HG03432 (cell line): Measurements from ENCODE around the gene MYRIP.

Source experiments
- ATAC-seq: cut with Tn5 transposase; IDR thresholded peaks from one replicate; pipeline ENCODE4 v1.9.1; 2021; ENCODE audit warnings: mild to moderate bottlenecking, moderate library complexity; ENCODE audit not compliant: unreplicated experiment

MYRIP gene

DNA sequence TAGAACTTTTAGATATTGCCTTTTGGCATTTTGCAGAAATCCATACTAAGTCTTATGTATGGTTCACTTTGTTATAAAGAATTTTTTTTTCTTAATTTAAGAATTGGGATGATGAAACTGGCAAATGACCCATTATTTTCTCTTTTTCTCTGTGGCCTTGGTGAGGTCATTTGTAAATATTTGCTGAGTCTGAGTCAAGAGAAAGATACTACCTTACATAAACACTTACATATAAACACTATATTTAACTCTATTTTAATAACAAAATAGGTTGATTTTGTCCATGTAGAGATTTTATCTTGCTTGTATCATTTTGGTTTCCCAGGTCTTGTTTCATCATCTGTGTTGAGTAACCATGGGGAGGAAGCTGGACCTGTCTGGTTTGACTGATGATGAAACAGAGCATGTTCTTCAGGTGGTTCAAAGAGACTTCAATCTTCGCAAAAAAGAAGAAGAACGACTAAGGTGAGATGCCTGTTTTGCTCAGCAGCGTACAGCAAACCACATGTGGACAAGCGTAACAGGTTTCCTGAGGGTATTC lies 91.1 kb downstream of the MYRIP start:
- ATAC-seq, result no peak

DNA sequence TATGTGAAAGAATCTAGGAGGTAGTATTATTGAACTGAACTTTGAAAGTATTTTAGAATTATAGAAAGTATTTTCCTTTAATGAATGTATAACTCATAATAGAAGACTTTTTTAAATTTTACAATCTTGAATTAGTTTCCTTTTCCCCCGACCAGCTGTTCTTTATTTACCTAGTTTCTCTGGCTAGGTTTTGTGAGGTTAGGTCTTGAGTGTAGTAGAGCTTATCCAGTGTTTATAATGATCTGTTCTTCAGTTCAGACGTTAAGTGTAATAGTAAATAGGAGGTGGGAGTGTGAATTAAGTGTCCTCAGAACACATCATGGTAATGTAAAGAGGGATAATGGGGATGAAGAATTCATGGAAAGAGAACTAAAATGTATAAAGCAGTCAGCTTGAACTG lies 93.8 kb downstream of the MYRIP start:
- no peak for ATAC-seq

DNA sequence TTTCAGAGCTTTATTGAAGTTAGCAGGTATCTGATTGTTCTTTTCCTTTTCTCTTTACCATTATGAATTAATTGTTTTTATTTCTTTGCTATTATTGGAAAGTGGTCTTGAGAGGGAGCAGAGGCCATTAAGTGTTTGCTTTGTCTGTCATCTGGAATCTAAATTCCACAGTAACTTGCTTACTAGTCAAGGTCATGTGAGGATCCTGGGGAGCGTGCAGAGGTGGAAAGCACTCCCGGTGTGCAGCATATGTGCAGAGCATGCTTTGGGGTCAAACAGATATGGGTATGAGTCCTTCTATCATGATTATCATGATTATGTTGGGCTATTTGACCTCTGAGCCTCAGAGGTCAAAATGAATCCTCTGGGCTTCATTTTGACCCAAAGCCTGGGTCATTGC lies 96.4 kb downstream of the MYRIP start:
- ATAC-seq, result no peak

DNA sequence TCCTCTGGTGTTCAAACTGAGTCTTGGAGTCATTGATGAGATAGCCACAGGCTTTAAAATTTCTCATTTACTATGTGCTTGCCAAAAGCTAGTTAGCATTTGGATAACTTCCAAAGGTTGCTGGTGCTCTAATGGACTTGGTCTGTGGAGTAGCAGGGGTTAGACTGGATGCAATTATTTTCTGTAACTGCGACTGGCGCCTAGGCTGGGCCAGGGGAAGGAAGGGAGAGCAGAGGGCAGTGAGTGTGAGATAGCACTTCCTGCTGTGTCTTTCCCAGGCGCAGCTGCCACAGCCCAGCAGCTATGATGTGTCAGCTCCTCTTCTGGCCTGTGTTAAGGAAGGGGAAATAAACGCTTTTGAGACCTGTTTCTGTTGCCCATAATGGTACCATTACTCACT lies 98.6 kb downstream of the MYRIP start:
- no peak for ATAC-seq

DNA sequence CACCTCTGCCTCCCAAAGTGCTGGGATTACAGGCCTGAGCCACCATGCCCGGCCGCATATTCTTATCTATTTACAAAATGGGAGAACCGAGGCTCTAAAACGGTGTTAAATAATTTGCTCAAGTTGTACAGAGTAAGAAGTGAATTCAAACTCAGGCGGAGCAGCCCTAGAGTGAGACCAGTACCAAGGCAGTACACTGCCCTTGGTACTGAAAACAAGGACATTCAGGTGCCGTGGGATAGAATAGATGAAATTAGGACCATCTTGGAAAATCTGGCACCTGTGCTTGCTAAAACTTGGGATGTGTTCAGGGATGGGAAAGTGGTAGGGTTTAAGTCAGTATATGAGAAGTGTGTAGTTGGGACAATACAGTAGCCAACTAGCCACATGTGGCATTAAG lies 100.7 kb downstream of the MYRIP start:
- ATAC-seq, result no peak

DNA sequence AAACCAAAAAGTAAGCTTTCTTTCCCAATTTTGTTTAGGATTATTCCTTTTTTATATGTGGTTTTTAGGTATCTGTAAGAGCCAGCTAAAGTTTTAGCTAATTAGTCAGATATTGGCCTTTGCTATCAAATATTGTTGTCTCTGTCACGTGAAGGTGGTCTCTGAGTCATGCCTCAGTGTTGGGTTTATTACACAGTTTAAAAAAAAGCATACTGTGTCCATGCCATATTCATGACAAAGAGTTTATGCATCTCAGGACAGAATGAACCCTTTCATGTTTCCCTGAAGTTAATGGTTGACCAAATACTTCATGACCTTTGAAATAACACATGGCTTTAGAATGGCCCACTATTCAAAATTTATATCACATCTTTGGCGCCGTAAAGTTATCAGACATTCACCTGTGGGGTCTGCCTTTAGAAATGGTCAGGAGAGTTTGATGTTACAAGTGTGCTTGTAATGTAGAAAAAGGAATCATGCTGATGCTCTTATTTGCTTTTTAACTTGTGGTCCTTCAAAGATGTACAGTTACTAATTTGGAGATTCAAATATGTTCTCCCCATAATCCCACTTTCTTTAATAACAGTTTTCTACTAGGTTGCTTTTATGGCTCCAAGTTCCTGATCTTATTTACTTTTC lies 101.5 kb downstream of the MYRIP start:
- ATAC-seq, result no peak

DNA sequence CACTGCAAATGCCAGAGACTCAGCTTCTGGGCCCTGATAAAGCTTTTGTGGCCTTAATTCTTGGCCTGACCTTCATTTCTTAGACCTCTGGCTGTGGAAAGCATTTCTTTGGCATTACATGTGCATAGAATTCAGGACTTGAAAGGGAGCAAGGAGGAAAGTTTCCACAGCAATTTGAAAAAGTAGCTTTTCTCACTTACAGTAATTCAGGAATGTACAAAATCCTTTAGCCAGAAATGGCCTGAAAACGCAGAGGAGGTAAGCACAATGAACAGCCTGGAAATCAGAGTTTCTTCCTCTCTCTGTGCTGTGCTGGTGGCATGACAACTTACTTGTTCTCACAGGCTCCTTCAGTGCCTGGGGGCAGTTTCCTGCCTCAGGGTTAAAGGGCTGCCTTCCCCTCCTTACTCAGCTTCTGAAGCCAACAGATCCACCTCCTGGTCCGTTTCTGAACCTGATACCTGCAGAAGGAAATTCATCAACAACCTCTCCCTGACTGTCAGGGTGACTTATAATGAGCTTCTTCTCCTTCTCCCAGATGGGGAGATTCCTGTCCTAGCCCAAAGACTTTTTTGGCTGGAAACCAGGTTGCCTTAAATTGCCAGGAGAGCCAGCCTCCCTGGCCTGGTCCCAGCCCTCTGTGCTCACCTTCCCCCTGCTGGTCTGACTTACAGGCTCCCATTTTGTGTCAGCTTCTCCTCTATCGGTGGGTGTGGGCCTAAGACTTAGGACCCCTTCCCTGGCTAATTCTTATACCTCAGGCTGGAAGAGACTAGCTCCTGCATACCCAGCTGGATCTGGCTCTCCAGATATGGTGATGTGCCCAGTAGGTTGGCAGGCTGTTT lies 102.3 kb downstream of the MYRIP start:
- ATAC-seq, result no peak

DNA sequence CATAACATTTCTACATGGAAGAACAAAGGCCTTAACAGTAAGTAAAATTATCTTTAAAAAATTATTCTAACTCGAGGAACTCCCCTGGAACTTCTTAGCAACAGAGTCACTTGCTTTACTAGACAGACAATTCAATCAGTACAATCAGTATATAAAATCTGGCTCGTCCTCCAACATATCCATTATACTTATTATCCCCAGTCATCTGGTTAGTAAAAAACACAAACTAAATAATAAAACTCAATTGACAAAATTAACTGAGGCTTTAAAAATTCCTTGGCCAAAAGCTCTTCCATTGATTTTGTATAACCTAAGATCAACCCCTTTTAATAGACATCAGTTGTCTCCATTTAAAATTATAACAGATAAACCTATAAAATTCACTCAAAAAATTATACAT lies 105.6 kb downstream of the MYRIP start:
- no peak for ATAC-seq

DNA sequence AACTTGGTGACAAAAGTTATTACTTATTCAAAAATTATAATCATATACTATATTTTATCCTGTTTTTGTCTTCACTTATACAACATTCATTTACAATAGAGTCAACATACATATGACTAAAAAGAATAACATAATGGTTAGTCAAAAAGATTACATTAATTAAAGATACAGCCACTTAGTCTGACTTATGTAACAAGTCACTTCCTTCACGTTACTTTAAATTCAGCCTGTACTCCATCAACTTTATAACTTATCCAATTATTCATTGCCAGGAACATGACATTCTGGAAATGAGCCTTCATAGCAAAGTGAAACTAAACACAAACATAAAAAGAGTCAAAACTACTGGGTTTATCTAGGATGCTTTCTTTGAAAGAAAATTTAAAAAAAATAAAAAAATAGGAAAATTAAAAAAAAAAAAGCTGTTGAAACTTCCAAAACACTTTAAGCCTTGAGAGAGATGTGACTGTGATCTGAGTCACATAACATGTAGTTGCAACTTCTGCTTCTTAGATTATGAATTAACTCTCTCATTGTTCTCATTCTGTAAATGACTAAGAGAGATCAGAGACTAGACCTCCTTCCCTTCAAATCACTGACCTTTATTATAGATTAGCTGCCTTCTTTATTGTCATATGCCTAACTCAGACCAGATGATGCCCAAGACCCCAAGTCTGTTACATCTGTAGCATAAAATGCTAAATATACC lies 107.8 kb downstream of the MYRIP start:
- peak; percentile 87 for ATAC-seq

DNA sequence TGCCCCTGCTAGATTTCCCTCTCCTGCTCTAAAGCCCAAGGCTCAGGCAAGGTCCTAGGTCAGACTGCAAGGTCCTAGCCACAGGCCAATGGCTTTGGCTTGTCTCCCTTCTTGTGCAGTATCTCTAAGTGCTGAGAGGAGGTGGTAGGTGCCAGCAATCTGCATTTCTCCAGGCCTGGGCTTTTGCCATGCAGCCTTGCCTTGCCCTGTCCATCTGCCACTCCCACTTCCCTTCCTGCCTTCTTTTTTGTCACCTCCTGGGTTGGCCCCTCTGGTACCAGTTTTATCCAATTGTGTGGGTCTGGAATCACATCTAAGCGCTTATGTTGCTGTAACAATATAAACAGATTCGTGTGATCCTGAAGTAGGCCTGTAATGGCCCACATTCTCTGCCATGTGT lies 109.9 kb downstream of the MYRIP start:
- ATAC-seq, result no peak

DNA sequence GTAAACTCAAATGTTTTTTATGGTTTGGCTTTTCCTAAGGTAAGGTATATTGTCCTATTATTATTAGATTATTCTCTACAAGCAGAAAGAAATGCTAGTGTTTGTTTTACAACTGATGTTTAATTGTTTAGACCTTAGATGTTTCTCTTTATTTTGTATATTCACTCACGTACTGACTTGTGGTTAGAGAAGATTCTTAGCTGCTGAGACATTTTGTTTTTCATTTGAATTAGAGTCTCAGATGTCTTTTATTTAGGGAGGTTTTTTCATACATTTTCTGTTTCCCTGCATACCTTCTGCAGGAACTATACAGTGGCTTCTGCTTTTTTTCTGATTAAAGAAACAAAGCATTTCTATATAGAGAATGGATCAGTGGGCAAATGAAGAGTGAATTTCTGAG lies 110.9 kb downstream of the MYRIP start:
- ATAC-seq, result no peak

DNA sequence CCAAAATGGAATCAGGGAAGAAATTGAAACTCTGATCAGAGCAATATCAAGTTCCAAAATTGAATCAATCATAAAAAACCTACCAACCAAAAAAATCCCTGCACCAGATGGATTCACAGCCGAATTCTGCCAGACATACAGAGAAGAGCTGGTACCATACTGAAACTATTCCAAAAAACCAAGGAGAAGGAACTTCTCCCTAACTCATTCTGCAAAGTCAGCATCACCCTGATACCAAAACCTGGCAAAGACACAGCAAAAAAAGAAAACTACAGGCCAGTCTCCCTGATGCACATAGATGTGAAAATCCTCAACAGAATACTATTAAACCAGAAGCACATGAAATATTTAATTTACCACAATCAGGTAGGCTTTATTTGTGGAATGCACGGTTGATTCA lies 118.1 kb downstream of the MYRIP start:
- no peak for ATAC-seq

DNA sequence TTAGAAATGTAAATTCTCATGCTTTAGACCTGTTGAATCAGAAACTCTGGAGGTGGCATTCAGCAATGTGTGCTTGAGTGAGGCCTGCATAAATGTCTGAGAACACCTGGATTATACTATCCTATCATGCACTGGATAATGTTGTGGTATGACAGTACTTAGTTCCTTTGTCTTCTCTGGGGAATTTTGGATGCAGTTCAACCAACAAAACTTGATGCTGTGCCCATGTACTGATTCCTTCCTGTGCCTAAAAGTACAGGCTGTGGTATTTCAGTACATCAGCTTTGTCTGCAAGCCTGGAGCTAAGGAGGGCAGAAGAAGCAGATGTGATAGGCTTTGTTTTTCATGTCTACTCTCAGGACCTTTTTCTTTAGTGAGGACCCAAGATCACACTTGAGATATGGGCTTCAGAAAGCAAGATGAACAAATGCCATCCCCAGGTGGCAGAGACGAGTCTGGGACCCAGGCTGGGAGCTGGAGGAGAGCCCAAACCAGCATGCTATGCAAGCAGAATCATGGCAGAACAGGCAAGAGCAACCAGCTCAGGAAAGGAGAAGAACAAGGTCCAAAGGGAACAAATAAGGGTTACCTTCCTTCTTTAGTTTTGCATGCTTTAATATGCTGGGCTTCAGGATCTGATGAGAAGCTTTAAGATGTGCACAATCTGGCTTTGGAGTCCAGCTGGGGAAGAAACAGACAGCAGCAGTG lies 124.7 kb downstream of the MYRIP start:
- no peak for ATAC-seq

DNA sequence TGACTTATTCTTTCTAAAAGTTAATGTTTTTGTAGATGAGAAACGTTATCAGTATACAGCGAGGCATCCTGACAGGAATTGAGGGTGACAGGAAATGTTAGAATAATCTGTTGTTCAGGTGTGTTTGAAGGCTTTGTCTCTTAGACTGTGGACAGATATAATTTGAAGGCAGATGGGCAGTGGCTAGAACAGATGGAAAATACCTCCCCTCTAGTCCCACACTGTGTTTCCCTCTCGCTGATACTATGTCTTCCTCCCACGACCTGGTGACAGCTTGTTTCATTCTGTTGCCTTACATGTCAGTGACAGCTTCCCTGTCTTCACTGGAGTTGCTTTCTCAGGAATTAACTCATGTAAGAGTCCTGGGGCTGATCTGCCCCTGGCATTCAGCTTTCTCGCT lies 125.3 kb downstream of the MYRIP start:
- no peak for ATAC-seq

DNA sequence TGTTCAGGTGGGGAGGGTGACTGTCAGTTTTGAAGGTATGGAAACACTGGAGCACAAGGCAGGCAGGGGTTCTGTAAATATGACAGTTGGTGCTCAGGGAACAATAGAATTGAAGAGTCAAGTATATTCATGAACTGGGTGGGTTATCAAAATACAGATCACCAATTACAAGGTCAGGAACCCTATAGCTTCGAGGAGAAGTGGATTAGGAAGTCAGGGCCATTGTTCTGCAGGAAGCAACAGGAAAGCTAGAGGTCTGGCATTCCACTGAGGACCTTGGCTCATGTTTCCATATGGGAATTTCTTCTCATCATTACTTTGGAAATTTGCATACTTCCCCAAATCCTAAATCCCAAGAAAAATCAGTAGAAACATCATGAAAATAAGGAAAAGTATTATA lies 125.9 kb downstream of the MYRIP start:
- no peak for ATAC-seq

DNA sequence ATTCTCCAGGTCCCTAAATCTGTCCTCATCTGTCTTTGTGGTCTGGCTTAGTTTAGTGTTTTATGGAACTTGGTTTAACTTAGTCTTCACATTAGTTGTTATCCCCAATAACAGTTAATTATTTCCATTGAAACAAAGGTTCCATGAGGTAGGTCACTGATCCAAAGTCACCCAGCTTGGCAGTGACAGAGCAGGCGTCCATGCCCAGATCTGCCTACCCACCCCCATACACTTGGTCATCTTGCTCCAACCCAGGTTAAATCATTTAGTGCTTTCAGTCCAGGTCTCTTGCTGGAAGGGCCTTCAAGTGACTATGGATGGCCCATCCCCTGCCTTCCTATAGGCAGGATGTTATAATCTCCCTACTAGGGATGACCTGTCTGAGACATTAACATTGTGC lies 127.4 kb downstream of the MYRIP start:
- no peak for ATAC-seq

DNA sequence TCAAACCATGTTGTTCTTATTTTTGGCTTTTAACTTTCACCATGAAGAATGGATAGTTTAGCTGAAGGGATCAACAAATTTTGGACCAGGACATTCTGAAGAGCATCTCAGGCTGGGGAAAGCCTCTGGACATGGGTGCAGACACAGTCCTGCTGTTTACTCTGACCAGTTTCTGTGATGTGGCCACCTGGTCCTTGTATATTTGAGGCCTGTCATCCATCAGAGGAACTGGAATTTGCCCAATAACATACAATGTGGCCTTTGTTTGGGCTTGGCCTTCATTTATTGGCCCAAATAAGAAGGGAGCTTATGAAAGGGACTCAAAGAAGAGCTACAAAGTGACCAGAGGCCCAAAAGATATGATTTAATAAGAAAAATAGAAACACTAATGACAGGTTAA lies 127.9 kb downstream of the MYRIP start:
- no peak for ATAC-seq

DNA sequence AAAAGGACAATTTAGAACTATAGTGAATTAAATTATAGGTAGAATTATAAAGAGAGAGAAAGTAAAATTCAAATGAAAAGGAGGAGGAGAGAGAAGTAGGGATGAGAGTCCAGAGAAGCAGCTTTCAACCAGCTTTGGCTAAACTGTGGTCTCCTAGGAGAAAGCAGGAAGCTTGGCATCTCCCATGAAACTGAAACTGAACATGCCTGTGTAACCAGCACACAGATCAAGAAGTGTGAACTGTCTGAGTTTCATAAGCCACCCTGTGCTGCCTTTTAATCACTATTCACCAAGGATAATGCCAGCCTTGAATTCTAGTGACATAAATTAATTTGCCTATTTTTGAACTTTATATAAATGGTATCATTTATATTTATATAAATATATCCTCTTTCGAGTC lies 128.5 kb downstream of the MYRIP start:
- ATAC-seq, result peak; percentile 81

DNA sequence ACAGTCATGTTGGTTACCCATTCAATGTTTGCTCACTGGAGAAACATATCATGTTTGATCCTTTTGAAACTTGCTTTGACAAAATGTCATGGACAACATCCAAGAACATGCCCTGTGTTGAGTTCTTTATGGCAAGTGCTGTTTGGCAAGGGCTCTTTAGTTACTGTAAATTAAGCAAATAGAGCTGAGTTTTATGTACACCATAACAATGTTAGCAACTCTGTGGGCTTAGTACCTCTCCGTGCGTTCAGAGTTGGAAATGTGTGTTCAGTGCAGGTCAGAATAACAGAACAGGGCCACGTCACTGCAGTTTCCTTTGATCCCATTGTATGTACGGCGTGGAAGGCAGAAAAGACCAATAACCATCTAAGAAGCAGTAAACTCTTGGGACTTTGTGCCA lies 132.5 kb downstream of the MYRIP start:
- no peak for ATAC-seq

DNA sequence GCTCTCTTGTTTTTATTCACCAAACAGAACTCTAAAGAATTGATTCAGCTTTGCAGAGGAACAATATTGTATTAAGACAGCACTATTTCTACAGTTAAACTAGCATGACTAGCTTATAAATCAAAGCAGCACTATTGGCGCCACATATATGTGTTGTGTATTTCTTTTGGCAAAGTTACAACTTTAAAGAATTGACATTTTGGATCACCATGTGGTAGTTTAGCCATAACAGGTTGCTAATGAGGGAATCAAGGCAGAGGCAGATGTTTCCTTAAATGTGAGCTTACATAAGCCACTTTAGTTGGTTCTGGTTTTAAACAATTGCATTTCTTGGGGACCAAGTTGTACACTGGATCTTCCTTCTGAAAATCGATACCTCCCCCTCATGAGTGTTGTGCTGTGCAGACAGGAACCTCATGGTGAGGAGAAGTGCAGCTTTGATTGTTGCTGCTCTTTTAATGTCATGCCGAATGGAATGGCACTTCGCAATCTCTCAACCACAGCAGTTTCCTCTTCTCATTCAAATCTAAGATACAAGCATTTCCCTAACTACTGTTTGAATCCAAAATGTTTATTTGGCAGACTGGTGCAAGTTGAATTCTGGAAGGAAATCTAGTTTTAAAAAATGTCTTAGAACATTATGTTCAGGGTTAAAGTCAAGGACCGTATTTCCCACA lies 151.2 kb downstream of the MYRIP start:
- no peak for ATAC-seq

DNA sequence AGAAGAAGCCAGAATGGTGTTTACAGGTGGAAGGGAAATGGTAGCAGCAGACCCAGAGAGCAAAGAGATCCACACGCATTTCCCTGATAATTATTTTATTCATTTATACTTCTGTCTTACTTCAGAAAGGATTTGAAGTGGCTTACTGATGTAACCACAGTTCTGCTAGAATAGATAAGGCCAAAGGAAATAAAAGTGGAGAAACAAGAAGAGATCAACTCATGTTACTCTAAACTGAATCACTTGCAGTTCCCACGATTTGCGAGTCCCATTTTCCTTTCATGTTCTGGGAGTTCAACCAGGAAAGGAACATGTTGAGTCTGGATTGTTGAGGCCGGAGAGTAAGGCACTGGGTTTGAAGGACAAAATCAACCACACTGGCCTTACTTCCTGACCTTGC lies 151.8 kb downstream of the MYRIP start:
- ATAC-seq, result no peak
